Esophagus squamous epithelium (tissue), 5 donors: ENCODE results near the gene RPS4Y2. TPM values are rescaled to one million over a fixed set of nuclear protein-coding genes. Genes with fewer than 3 reads are reported as not detected.

Source experiments
- DNase-seq: peaks from one replicate; lab custom pipeline; 2025; lab: John Stamatoyannopoulos, UW
- H3K27ac ChIP-seq, 4 donors: fragments of 200-600 bp; sonication (generic); one replicate each; pipeline ENCODE4 v1.5.1; 2016 to 2019; ENCODE audit warnings: mild to moderate bottlenecking in 1 of 4
- H3K27me3 ChIP-seq, 4 donors: fragments of 200-600 bp; sonication (generic); 1 replicate in 3 of 4; 2 replicates in 1 of 4; pipeline versions ENCODE4 v1.5.1 to v1.6.0; 2017 to 2021; ENCODE audit warnings: antibody characterized with exemption in 1 of 4
- H3K36me3 ChIP-seq, 3 donors: fragments of 200-600 bp; sonication (generic); one replicate each; pipeline ENCODE4 v1.5.1; 2016 to 2019
- H3K4me1 ChIP-seq, 3 donors: fragments of 200-600 bp; sonication (generic); one replicate each; pipeline ENCODE4 v1.5.1; 2017 to 2019
- H3K4me3 ChIP-seq, 4 donors: fragments of 200-600 bp; sonication (generic); 1 replicate in 3 of 4; 2 replicates in 1 of 4; pipeline ENCODE4 v1.5.1; 2016 to 2019; ENCODE audit warnings: mild to moderate bottlenecking in 2 of 4, moderate library complexity in 1 of 4
- H3K9me3 ChIP-seq, 3 donors: fragments of 200-600 bp; sonication (generic); one replicate each; pipeline ENCODE4 v1.5.1; 2016 to 2019
- POLR2A ChIP-seq, 4 donors: fragments of 450-650 bp; IDR thresholded peaks; one replicate each; pipeline ENCODE4 v1.6.1; 2017; ENCODE audit warnings: antibody characterized with exemption in 4 of 4, mild to moderate bottlenecking in 4 of 4, moderate library complexity in 3 of 4
- WGBS, 2 donors: methylation state at CpG; one replicate each; pipeline ENCODE4 v1.1.5; 2018; 5-methylcytosine and 5-hydroxymethylcytosine counted together
- intact Hi-C: fragments of 100-400 bp; cut with DNase I; formaldehyde crosslinking; loops from one replicate; pipeline ENCODE4 v1.15.0; 2022
- total RNA-seq, 4 donors: library from RNA; depleted of rRNA; stranded (reverse); fragments of >200 nt; gene quantifications; one replicate each; pipeline ENCODE4 v1.1.0, GENCODE V29; 2016
- TF ChIP-seq, protein P1 (sequence below), 6 experiments: fragments of 450-650 bp in 4 of 6; fragments of 200-600 bp in 2 of 6; sonication (generic) in 2 of 6; IDR thresholded peaks; one replicate each; pipeline ENCODE4 v1.5.1; 2016 to 2019; ENCODE audit warnings: antibody characterized with exemption in 6 of 6, mild to moderate bottlenecking in 4 of 6, moderate library complexity in 4 of 6
- donor health status: DM: yes; HTN: yes; CAD: no.

RPS4Y2 gene
- total RNA-seq = not detected

DNA sequence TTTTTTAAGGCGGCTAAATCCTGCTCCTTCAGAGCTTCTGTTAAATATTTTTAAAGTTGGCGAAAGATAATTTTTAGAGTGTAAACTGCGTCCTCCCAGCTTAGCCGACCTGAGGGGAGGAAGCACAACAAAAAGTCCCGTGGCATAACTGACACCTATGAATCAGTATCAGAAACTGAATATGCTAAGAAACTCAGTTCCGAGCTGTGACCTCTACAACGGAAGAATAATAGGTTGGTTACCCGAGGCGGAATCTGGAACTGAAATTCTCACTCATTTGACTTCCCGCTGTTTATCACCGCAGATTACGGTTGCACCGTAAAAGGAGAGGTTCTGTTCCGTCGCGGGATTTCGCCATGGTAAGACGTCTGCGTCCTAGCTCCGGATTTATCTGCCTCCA is at the start of gene RPS4Y2:
RPS4Y2 (plus strand) TSS at position 301 of the 400 bp plus-strand sequence; CDS start at position 357, 56 bp downstream.
- DNase-seq = no peak
- no peaks in the 10 kb centered on the region for H3K9me3 ChIP-seq
- no peaks in the 10 kb centered on the region for H3K4me1 ChIP-seq
- TF ChIP-seq, protein P1, sequence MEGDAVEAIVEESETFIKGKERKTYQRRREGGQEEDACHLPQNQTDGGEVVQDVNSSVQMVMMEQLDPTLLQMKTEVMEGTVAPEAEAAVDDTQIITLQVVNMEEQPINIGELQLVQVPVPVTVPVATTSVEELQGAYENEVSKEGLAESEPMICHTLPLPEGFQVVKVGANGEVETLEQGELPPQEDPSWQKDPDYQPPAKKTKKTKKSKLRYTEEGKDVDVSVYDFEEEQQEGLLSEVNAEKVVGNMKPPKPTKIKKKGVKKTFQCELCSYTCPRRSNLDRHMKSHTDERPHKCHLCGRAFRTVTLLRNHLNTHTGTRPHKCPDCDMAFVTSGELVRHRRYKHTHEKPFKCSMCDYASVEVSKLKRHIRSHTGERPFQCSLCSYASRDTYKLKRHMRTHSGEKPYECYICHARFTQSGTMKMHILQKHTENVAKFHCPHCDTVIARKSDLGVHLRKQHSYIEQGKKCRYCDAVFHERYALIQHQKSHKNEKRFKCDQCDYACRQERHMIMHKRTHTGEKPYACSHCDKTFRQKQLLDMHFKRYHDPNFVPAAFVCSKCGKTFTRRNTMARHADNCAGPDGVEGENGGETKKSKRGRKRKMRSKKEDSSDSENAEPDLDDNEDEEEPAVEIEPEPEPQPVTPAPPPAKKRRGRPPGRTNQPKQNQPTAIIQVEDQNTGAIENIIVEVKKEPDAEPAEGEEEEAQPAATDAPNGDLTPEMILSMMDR (IDR thresholded peaks at IDR 0.05) = no peak
- TF ChIP-seq POLR2A (IDR thresholded peaks at IDR 0.05) = no peak
- no peaks in the 10 kb centered on the region for H3K36me3 ChIP-seq
- WGBS, 2 donors = 94% methylated on average over 17 of the region's 20 CpGs; no CpG with 5 or more reads in 1 of the 2 donors
- H3K27me3 ChIP-seq = no peaks in the 10 kb centered on the region
- H3K27ac ChIP-seq = no peak within 1 kb of the TSS
- intact Hi-C loops = no loop called here
- H3K4me3 ChIP-seq = no peak within 1 kb of the TSS

DNA sequence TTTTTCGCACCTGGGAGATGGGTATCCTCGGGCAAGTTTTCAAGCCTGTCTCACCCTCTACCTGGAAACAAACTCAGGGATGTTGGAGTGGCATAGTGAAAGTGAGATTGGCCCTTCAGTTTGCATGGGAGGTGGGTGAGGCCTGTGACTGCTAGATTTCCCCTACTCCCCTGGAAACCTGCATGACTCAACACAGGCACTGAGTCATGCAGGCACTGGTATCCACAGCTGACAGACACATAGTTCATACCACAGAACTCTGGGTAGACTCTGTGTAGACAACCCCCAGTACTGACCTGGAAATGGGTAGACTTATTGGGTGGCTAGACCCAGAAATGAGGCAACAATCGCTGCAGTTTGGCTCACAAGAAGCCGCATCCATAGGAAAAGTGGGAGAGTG is 41.5 kb upstream of the RPS4Y2 start:
- DNase-seq = no peak
- Histone ChIP-seq H3K36me3 (no peaks in the 10 kb centered on the region), H3K4me3 (no peak overlapping the region), H3K4me1 (no peaks in the 10 kb centered on the region), H3K9me3 (no peaks in the 10 kb centered on the region), H3K27ac (no peak overlapping the region), H3K27me3 (no peaks in the 10 kb centered on the region)
- no peak for TF ChIP-seq POLR2A (IDR thresholded peaks at IDR 0.05)
- TF ChIP-seq, protein P1 (IDR thresholded peaks at IDR 0.05) = no peak
- intact Hi-C loops = no loop called here
- WGBS, 2 donors = 86% methylated on average over 2 of the region's 4 CpGs; no CpG with 5 or more reads in 1 of the 2 donors

DNA sequence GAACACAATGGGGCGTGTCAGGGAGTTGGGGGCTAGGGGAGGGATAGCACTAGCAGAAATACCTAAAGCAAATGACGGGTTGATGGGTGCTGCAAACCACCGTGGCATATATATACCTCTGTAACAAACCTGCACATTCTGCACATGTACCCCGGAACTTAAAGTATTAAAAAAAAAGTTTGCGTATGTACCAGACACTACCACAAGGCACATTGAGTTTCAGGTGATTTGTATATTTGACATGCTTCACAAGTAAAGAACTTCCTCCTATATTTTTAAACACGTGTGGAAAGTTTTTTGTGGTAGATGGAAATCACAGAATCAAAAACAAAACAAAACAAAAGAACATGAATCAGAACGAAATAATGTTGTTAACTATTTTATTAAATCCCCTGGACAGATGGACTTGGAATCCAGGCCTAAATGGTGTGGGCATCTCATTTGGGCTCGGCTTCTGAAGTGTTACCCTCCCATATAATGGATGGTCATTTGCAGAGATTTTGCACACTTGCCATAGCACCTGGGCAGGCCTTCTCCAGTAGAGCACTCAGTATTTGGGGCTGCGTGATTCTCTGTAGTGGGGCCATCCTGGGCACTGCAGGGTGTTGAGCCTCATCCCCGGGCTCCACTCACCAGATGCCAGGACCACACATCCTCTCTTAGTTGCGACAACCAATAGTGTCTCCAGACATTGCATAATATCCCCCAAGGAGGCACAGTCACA is 29.6 kb upstream of the RPS4Y2 start:
- intact Hi-C loops = no loop called here
- 69% methylated on average over 8 of the region's 11 CpGs; no CpG with 5 or more reads in 1 of the 2 donors for WGBS, 2 donors
- TF ChIP-seq, protein P1 (IDR thresholded peaks at IDR 0.05) = no peak
- TF ChIP-seq POLR2A (IDR thresholded peaks at IDR 0.05) = no peak
- no peak for DNase-seq
- Histone ChIP-seq H3K27me3 (no peaks in the 10 kb centered on the region), H3K27ac (no peak overlapping the region), H3K9me3 (no peaks in the 10 kb centered on the region), H3K4me1 (no peaks in the 10 kb centered on the region), H3K36me3 (no peaks in the 10 kb centered on the region), H3K4me3 (no peak overlapping the region)

DNA sequence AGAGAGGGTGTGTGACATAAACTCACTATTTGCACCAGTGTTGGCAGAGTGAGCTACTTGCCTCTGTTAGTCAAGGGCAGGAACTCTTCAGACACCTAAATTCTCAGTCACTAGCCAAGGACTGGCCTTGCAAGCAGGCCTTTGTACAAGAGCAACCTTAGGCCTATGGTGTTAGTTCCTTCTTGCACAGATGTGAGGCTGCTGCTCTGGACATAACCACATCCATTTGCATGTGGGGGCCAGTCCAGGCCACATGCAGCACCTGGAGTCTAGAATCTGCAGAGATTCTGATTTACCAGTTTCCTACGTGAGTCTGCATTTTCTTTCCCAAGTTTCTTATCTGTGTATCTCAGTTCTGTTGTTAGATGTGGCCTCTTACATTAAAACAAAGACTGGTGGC is 20.7 kb upstream of the RPS4Y2 start:
- no peak for TF ChIP-seq POLR2A (IDR thresholded peaks at IDR 0.05)
- TF ChIP-seq, protein P1 (IDR thresholded peaks at IDR 0.05) = no peak
- intact Hi-C loops = no loop called here
- Histone ChIP-seq H3K4me3 (no peak overlapping the region), H3K27me3 (no peaks in the 10 kb centered on the region), H3K9me3 (no peaks in the 10 kb centered on the region), H3K27ac (no peak overlapping the region), H3K36me3 (no peaks in the 10 kb centered on the region), H3K4me1 (no peaks in the 10 kb centered on the region)
- 38% methylated on average over 1 of the region's 1 CpG; no CpG with 5 or more reads in 1 of the 2 donors for WGBS, 2 donors
- no peak for DNase-seq

DNA sequence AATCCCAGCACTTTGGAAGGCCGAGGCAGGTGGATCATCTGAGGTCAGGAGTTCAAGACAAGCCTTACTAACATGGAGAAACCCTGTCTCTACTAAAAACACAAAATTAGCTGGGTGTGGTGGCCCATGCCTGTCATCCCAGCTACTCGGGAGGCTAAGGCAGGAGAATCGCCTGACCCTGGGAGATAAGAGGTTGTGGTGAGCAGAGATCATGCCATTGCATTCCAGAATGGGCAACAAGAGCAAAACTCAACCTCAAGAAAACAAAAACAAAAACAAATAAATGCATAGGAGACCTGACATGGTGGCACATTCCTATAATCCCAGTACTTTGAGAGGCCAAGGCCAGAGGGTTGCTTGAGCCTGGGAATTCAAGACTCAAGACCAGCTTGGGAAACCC is 16.1 kb upstream of the RPS4Y2 start:
- intact Hi-C loops = no loop called here
- H3K4me1 ChIP-seq = no peaks in the 10 kb centered on the region
- TF ChIP-seq, protein P1 (IDR thresholded peaks at IDR 0.05) = no peak
- TF ChIP-seq POLR2A (IDR thresholded peaks at IDR 0.05) = no peak
- no peaks in the 10 kb centered on the region for H3K9me3 ChIP-seq
- no peak for DNase-seq
- no peak overlapping the region for H3K4me3 ChIP-seq
- H3K36me3 ChIP-seq = no peaks in the 10 kb centered on the region
- H3K27me3 ChIP-seq = no peaks in the 10 kb centered on the region
- 67% methylated on average over 2 of the region's 3 CpGs; no CpG with 5 or more reads in 1 of the 2 donors for WGBS, 2 donors
- H3K27ac ChIP-seq = no peak overlapping the region
